K562 (cell line): ENCODE measurements around the gene GUK1. TPM values are rescaled to one million over a fixed set of nuclear protein-coding genes. Genes with fewer than 3 reads are reported as not detected.

ENCODE experiments used
- CAMTA2 ChIP-seq: fragments of 250-450 bp; sonication (Bioruptor Pico); conservative IDR thresholded peaks from 2 replicates; pipeline ENCODE4 v1.5.1; 2022
- FOXP4 ChIP-seq: sonication (generic); formaldehyde crosslinking; IDR thresholded peaks from 2 replicates; pipeline ENCODE4 v1.8.0; 2022; ENCODE audit warnings: mild to moderate bottlenecking, missing genetic modification reagents, borderline replicate concordance
- HEY1 ChIP-seq: fragments of 250-450 bp; sonication (Bioruptor Pico); IDR thresholded peaks from 2 replicates; pipeline ENCODE4 v1.5.0; 2020; ENCODE audit warnings: mild to moderate bottlenecking, moderate library complexity, borderline replicate concordance
- MTA2 ChIP-seq: fragments of 450-650 bp; IDR thresholded peaks from 2 replicates; pipeline ENCODE4 v1.6.1; 2016; ENCODE audit warnings: low read depth
- NONO ChIP-seq, 2 experiments: fragments of 200-400 bp in 1 of 2; fragments of 450-650 bp in 1 of 2; formaldehyde crosslinking in 1 of 2; IDR thresholded peaks; 2 replicates each; pipeline ENCODE4 v1.6.1; 2017; ENCODE audit warnings: low read depth in 2 of 2, mild to moderate bottlenecking in 2 of 2, moderate library complexity in 2 of 2, low read length in 1 of 2
- PML ChIP-seq: IDR thresholded peaks from 2 replicates; pipeline ENCODE4 v1.6.1; 2012; ENCODE audit warnings: low read length, inconsistent platforms
- SNRNP70 ChIP-seq: fragments of 200-400 bp; formaldehyde crosslinking; optimal IDR thresholded peaks from 2 replicates; pipeline ENCODE3; 2017; ENCODE audit warnings: low read depth, low read length
- TCFL5 ChIP-seq: fragments of 250-450 bp; sonication (Bioruptor Pico); conservative IDR thresholded peaks from 2 replicates; pipeline ENCODE4 v1.6.1; 2021; ENCODE audit warnings: mild to moderate bottlenecking, moderate library complexity, matching md5 sums
- TEAD1 ChIP-seq, 2 experiments: fragments of 450-650 bp in 1 of 2; sonication (generic) in 1 of 2; formaldehyde crosslinking; IDR thresholded peaks; 2 replicates each; pipeline versions ENCODE4 v1.4.0 to v1.8.0; 2020 to 2022; ENCODE audit warnings: mild to moderate bottlenecking in 2 of 2, missing genetic modification reagents in 1 of 2
- TFAP4 ChIP-seq: sonication (generic); formaldehyde crosslinking; IDR thresholded peaks from 2 replicates; pipeline ENCODE4 v1.8.0; 2022; ENCODE audit warnings: missing genetic modification reagents, mild to moderate bottlenecking, moderate library complexity, borderline replicate concordance
- THRAP3 ChIP-seq: fragments of 450-650 bp; IDR thresholded peaks from 2 replicates; pipeline ENCODE4 v1.6.1; 2016; ENCODE audit warnings: mild to moderate bottlenecking, inconsistent platforms, borderline replicate concordance
- WHSC1 ChIP-seq: IDR thresholded peaks from one replicate; pipeline ENCODE4 v1.6.1; 2012; ENCODE audit warnings: low read length, control low read depth, inconsistent platforms
- ZBTB33 ChIP-seq: sonication (generic); formaldehyde crosslinking; IDR thresholded peaks from 2 replicates; pipeline ENCODE4 v1.8.1; 2023; ENCODE audit warnings: mild to moderate bottlenecking, missing genetic modification reagents
- ZNF584 ChIP-seq: fragments of 200-800 bp; sonication (Bioruptor generic); IDR thresholded peaks from 2 replicates; pipeline ENCODE4 v1.6.1; 2016; ENCODE audit warnings: low read depth, mild to moderate bottlenecking, missing genetic modification characterization, missing compliant biosample characterization
- ZNF695 ChIP-seq: fragments of 450-650 bp; formaldehyde crosslinking; IDR thresholded peaks from 2 replicates; pipeline ENCODE4 v1.4.0; 2020; ENCODE audit warnings: mild to moderate bottlenecking, moderate library complexity
- polyA plus RNA-seq, 8 experiments: library from polyadenylated mRNA; depleted of rRNA in 4 of 8; stranded (reverse) in 5 of 8; unstranded in 3 of 8; fragments of >200 nt; fragmentation: Nextera tagmentation in 2 of 8; fragmentation: Illumina TruSeq in 1 of 8; extraction: Ambion mirVana in 2 of 8; extraction: Trizol in 1 of 8; gene quantifications; 2 replicates each; pipeline versions ENCODE4 v1.2.1 to v1.2.3, GENCODE V29; 2011 to 2014; ENCODE audit warnings: inconsistent platforms in 1 of 8, missing spikeins in 1 of 8
- total RNA-seq, 7 experiments: library from RNA; depleted of rRNA in 6 of 7; stranded (reverse); fragments of >200 nt in 6 of 7; fragmentation: Illumina TruSeq in 2 of 7; extraction: Trizol in 2 of 7; gene quantifications; 2 replicates each; pipeline versions ENCODE4 v1.2.1 to v1.2.3, GENCODE V29; 2011 to 2021; ENCODE audit warnings: low replicate concordance in 1 of 7
- TF ChIP-seq, protein P1 (sequence below): sonication (generic); formaldehyde crosslinking; IDR thresholded peaks from 2 replicates; pipeline ENCODE4 v1.9.0; 2022; ENCODE audit warnings: mild to moderate bottlenecking, missing genetic modification reagents
- TF ChIP-seq, protein P2 (sequence below), 2 experiments: fragments of 450-650 bp; IDR thresholded peaks; 2 replicates each; pipeline ENCODE4 v1.6.1; 2018; ENCODE audit warnings: mild to moderate bottlenecking in 2 of 2, low read depth in 1 of 2; ENCODE audit not compliant: partially characterized antibody in 2 of 2

GUK1 gene
- total and polyA plus RNA-seq, 9 of the 15 experiments (the other 6 are each of a cell fraction or from before 2014, with no cell fraction given), result 7.0 to 331 (median 132) TPM

GRCh38 chr1:228166170-228166936 lies 26.3 kb downstream of the GUK1 start (continued):
- TF ChIP-seq TCFL5 (no peak), SNRNP70 (no peak), THRAP3 (no peak), PML (no peak), TFAP4 (CRISPR knock-in tag) (peak; percentile 36; the same call in 1 of the 2 replicates), HEY1 (CRISPR knock-in tag) (no peak), ZBTB33 (CRISPR knock-in tag) (peak; percentile 90), ZNF584 (peak; percentile 85), TEAD1 (CRISPR knock-in tag; IDR thresholded peaks at IDR 0.05) (no peak), ZNF695 (no peak), CAMTA2 (CRISPR knock-in tag) (no peak), WHSC1 (no peak), MTA2 (no peak), FOXP4 (CRISPR knock-in tag) (peak; percentile 78; the same call in 1 of the 2 replicates), NONO (IDR thresholded peaks at IDR 0.05; ENCODE audit: low read depth in 2 of 2, low read length in 1 of 2) (peak in 1 of 2 experiments; percentile 96; a peak in 2 of 4 replicates)
- TF ChIP-seq, protein P1, sequence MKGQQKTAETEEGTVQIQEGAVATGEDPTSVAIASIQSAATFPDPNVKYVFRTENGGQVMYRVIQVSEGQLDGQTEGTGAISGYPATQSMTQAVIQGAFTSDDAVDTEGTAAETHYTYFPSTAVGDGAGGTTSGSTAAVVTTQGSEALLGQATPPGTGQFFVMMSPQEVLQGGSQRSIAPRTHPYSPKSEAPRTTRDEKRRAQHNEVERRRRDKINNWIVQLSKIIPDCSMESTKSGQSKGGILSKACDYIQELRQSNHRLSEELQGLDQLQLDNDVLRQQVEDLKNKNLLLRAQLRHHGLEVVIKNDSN, result peak; percentile 52; the same call in 1 of the 2 replicates
- TF ChIP-seq, protein P2, sequence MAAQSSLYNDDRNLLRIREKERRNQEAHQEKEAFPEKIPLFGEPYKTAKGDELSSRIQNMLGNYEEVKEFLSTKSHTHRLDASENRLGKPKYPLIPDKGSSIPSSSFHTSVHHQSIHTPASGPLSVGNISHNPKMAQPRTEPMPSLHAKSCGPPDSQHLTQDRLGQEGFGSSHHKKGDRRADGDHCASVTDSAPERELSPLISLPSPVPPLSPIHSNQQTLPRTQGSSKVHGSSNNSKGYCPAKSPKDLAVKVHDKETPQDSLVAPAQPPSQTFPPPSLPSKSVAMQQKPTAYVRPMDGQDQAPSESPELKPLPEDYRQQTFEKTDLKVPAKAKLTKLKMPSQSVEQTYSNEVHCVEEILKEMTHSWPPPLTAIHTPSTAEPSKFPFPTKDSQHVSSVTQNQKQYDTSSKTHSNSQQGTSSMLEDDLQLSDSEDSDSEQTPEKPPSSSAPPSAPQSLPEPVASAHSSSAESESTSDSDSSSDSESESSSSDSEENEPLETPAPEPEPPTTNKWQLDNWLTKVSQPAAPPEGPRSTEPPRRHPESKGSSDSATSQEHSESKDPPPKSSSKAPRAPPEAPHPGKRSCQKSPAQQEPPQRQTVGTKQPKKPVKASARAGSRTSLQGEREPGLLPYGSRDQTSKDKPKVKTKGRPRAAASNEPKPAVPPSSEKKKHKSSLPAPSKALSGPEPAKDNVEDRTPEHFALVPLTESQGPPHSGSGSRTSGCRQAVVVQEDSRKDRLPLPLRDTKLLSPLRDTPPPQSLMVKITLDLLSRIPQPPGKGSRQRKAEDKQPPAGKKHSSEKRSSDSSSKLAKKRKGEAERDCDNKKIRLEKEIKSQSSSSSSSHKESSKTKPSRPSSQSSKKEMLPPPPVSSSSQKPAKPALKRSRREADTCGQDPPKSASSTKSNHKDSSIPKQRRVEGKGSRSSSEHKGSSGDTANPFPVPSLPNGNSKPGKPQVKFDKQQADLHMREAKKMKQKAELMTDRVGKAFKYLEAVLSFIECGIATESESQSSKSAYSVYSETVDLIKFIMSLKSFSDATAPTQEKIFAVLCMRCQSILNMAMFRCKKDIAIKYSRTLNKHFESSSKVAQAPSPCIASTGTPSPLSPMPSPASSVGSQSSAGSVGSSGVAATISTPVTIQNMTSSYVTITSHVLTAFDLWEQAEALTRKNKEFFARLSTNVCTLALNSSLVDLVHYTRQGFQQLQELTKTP (IDR thresholded peaks at IDR 0.05; ENCODE audit: low read depth in 1 of 2, partially characterized antibody in 2 of 2), result peak in 1 of 2 experiments; percentile 52
